GM12873 (cell line): ENCODE data around the gene RALGDS.

ENCODE experiments used
- TF ChIP-seq, protein P1 (sequence below): IDR thresholded peaks from 2 replicates; pipeline ENCODE4 v1.5.1; 2012; ENCODE audit warnings: low read depth, mild to moderate bottlenecking, moderate library complexity, low read length, control low read depth; ENCODE audit not compliant: insufficient read depth; ENCODE audit errors: missing control alignments

The RALGDS gene

DNA sequence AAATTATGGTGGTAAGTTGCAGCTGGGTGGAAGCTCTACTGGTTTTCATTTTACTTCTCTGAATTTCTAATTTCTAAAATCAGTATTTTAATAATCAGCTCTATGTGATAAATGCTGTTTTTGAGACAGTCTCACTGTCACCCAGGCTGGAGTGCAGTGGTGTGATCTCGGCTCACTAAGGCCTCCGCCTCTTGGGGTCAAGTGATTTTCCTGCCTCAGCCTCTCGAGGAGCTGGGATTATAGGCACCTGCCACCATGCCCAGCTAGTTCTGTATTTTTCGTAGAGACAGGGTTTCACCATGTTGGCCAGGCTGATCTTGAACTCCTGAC lies 1.5 kb upstream of the RALGDS start:
- TF ChIP-seq, protein P1, sequence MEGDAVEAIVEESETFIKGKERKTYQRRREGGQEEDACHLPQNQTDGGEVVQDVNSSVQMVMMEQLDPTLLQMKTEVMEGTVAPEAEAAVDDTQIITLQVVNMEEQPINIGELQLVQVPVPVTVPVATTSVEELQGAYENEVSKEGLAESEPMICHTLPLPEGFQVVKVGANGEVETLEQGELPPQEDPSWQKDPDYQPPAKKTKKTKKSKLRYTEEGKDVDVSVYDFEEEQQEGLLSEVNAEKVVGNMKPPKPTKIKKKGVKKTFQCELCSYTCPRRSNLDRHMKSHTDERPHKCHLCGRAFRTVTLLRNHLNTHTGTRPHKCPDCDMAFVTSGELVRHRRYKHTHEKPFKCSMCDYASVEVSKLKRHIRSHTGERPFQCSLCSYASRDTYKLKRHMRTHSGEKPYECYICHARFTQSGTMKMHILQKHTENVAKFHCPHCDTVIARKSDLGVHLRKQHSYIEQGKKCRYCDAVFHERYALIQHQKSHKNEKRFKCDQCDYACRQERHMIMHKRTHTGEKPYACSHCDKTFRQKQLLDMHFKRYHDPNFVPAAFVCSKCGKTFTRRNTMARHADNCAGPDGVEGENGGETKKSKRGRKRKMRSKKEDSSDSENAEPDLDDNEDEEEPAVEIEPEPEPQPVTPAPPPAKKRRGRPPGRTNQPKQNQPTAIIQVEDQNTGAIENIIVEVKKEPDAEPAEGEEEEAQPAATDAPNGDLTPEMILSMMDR: no peak

DNA sequence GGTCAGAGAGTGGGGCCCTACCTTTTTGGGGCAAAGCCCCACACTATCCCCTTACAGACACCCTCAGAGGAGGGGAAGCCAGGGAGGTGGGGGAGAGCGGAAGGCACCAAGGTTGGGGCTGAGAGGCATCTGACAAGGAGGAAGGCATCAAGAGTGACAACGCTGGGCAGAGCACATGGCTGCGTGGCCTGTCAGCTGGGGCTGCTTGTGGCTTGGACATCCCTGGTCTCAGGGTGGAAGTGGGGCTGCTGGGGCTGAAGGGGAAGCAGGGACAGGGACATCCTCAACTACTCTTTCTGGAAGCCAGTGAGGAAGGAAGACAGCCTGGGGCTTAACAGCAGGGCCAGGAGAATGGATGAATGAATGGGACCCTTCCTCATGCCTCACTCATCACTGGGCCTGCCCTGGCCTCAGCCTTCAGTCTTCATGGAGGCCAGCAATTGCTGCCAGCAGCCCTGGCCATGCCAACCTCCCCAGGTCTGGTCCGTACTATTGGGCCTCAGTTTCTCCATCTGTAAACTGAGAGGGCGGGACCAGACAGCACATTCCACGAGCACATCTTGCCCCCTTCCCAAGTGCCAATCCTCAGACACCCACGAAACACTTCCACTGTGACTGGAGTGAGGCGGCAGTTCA lies 993 bp upstream of the RALGDS start:
- TF ChIP-seq, protein P1: no peak

DNA sequence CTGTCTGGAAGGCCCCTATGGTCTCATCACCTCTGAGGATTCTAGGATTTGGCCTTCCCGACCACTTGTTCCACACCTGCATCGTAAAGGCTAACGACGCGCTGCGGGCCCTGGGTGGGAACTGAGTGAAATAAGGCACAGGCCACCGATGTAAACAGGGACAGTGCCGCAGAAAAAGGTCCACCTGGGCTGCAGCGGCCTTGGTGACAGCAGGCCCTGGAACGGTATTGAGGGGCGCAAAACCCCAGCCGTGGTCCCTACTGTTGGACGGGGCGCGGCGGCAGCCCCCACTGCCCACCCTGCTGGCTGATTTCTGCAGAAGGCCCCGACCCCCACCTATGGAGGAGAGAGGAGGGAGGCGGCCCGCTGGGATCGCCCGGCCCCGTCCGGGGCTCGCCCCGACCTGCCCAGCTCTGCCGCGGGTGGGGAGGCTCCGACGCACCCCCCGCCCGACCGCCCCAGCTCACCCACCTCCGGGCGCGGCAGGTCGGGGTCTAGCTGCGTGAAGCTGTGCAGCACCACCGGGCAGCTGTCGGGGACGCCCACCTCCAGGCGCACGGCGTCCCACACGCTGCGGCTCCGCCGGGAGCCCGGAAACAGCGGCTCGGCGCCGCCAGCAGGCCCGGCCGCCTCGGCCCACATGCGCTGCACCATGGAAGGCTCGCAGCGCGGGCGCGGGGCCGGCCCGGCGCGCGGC lies 391 bp downstream of the RALGDS start:
- TF ChIP-seq, protein P1: no peak

DNA sequence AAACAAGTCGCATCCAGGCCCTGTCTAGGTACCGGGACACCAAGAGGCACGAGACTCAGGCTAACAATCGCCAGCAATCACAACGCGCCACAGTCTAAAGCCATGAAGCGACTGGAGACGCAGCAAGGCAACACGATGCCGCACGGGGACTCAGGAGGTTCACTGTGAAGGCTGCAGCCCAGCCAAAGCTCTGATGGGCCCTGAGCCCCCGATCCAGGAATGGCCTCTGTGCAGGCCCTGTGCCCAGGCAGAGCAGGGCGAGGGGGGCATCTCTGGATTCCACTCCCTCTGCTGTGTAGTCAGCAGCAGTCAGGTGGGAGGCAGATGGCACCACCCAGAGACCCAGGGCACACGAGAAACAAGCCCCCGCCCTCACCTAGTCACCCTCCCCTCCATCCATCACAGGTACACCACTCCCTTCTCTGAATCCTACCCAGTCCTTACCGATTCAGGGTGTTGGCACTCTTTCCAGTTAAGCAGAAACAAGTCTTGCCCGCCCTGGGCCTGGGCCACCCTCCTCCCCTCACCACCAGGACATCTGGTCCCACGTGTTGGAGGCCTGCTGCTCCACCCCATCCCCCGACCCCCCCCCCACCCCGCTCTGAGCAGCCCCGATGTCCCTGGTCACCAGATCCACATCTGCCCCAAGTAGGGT lies 1.1 kb downstream of the RALGDS start:
- TF ChIP-seq, protein P1: no peak

DNA sequence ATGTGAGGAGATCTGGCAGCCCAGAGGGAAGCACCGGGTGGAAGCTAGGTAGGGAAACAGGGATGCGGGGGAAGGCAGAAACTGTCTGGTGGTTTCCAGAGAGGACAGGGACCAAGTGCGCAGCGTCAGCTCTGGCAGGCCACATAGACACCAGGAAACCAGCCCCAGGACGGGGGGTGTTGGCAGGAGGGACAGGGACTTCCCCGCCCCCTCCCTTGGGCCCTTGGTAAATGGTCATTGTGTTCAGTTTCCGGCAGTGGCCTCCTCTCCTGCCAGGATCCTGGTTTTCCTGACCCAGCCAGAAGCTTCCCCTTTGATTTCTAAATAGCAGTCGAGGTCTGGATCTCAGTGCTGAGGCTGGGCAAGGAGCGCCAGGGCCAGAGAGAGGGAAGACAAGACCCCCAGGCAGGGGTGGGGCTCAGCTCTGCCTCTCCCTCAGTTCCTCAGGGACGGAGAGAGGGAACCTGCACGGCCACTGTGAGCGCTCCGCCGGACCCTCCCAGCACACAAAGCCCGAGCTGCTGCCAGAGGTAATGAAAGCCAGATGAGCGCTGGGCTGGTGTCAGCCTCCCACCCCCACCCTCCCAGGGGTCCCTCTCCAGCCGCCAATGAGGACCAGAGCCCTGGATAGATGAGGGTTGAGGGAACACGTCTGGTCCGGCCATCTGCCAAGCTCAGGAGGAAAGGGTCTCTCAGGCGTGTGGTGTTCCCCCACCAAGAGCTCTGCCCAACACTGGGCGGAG lies 1.8 kb downstream of the RALGDS start:
- TF ChIP-seq, protein P1: no peak

DNA sequence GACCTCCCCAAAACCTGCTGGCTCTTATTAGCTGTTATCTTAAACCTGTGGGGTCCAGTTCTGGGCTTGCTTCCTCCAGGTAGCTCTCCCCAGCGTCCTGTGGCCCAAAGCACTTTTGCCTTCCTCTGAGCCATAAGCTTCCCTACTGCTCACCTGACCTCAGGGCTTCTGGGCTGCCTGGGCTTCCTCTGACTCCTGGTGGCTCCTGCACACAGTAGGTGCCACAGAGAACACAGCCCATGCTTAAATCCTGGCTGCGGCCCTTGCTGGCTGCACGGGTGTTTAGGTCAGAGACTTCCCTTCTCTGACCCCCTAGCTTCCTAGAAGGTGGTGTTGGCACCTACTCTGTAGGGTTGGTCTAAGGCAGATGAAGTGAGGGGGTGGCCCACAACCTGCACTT lies 2.5 kb downstream of the RALGDS start:
- TF ChIP-seq, protein P1: no peak

DNA sequence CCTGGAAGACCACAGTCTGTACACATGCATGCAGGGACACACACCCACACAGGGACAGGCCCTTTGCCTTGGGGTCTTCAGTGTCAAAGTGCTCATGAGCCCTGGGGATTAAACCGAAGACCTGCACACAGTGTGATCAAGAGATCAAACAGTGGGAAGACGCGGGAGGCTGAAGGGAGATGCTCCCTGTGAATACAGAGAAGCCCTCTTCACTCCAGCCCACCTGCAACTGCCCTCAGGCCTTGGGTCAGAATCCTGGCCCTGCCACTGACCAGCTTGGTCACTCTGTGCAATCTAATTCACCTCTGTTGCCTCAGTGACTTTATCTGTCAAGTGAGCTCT lies 2.9 kb downstream of the RALGDS start:
- TF ChIP-seq, protein P1: no peak
